Neural crest cell (in vitro differentiated cells): ENCODE data around the gene CCBE1. TPM values are rescaled to one million over a fixed set of nuclear protein-coding genes. Genes with fewer than 3 reads are reported as not detected.

Experiments used
- DNase-seq: peaks from one replicate; pipeline ENCODE4 v3.0.0; 2021; ENCODE audit warnings: low read depth, mixed read lengths, low spot score
- H3K27ac Mint-ChIP-seq: one replicate; pipeline ENCODE4 v1.8.0; 2021; ENCODE audit warnings: mild to moderate bottlenecking, mixed read lengths; ENCODE audit not compliant: unreplicated experiment
- H3K27me3 Mint-ChIP-seq: 2 replicates; pipeline ENCODE4 v1.8.0; 2021; ENCODE audit warnings: low read depth, mild to moderate bottlenecking, mixed read lengths
- H3K36me3 Mint-ChIP-seq: 2 replicates; pipeline ENCODE4 v1.8.0; 2021; ENCODE audit warnings: low read depth, mild to moderate bottlenecking, mixed read lengths
- H3K4me1 Mint-ChIP-seq: 2 replicates; pipeline ENCODE4 v1.8.0; 2021; ENCODE audit warnings: mixed read lengths
- H3K4me3 Mint-ChIP-seq: one replicate; pipeline ENCODE4 v1.8.0; 2021; ENCODE audit warnings: mild to moderate bottlenecking, mixed read lengths
- H3K9me3 Mint-ChIP-seq: 2 replicates; pipeline ENCODE4 v1.8.0; 2021; ENCODE audit warnings: mixed read lengths
- CTCF ChIP-seq: fragments of 200-600 bp; sonication (generic); conservative IDR thresholded peaks from 2 replicates; pipeline ENCODE4 v1.5.0; 2021; ENCODE audit warnings: antibody characterized with exemption, mild to moderate bottlenecking
- total RNA-seq: library from RNA; stranded (reverse); gene quantifications from 2 replicates; pipeline ENCODE4 v1.2.1, GENCODE V29; 2021

CCBE1 gene
- total RNA-seq, 1 donor from 2014 or later = 0.33 TPM

- Mint-ChIP-seq H3K9me3 (no peaks in the 10 kb centered on the region), H3K4me3 (no peak overlapping the region), H3K27ac (no peak overlapping the region), H3K27me3 (peaks cover 3% of the 10 kb centered on the region), H3K36me3 (no peaks in the 10 kb centered on the region), H3K4me1 (peaks cover 8% of the 10 kb centered on the region)
- TF ChIP-seq CTCF = no peak
- DNase-seq = no peak
Observed at GRCh38 chr18:59547581-59548182, 149.5 kb downstream of the CCBE1 start.

- H3K4me3 Mint-ChIP-seq = no peak overlapping the region
- no peaks in the 10 kb centered on the region for H3K36me3 Mint-ChIP-seq
- no peak for TF ChIP-seq CTCF
- no peak for DNase-seq
- H3K27ac Mint-ChIP-seq = no peak overlapping the region
- no peaks in the 10 kb centered on the region for H3K9me3 Mint-ChIP-seq
- peaks cover 8% of the 10 kb centered on the region for H3K4me1 Mint-ChIP-seq
- H3K27me3 Mint-ChIP-seq = peaks cover 3% of the 10 kb centered on the region
Observed at GRCh38 chr18:59546188-59546587, 151.0 kb downstream of the CCBE1 start.

GRCh38 chr18:59540780-59541179 is 156.4 kb downstream of the CCBE1 start:
- Mint-ChIP-seq H3K4me3 (no peak overlapping the region), H3K9me3 (no peaks in the 10 kb centered on the region), H3K36me3 (no peaks in the 10 kb centered on the region), H3K4me1 (no peaks in the 10 kb centered on the region), H3K27ac (no peak overlapping the region), H3K27me3 (peaks cover 13% of the 10 kb centered on the region)
- no peak for DNase-seq
- no peak for TF ChIP-seq CTCF

GRCh38 chr18:59540346-59540745 is 156.9 kb downstream of the CCBE1 start:
- Mint-ChIP-seq H3K27ac (no peak overlapping the region), H3K4me1 (no peaks in the 10 kb centered on the region), H3K9me3 (no peaks in the 10 kb centered on the region), H3K36me3 (no peaks in the 10 kb centered on the region), H3K4me3 (no peak overlapping the region), H3K27me3 (peaks cover 13% of the 10 kb centered on the region)
- no peak for DNase-seq
- no peak for TF ChIP-seq CTCF

GRCh38 chr18:59539108-59539507 is 158.1 kb downstream of the CCBE1 start:
- Mint-ChIP-seq H3K4me1 (no peaks in the 10 kb centered on the region), H3K36me3 (no peaks in the 10 kb centered on the region), H3K27me3 (peaks cover 21% of the 10 kb centered on the region), H3K4me3 (no peak overlapping the region), H3K9me3 (no peaks in the 10 kb centered on the region), H3K27ac (peak overlapping the region; percentile 50)
- DNase-seq = no peak
- no peak for TF ChIP-seq CTCF
